ENCODE data around the gene ANP32B.

The ANP32B gene

GRCh38 chr9:98038958-98039357 lies 55.8 kb downstream of the ANP32B start:
- no peak for DNase-seq (ENCODE audit: low spot score)
- no peak for TF ChIP-seq CTCF (IDR thresholded peaks at IDR 0.05; ENCODE audit: extremely low read depth, missing control alignments)

- TF ChIP-seq CTCF (IDR thresholded peaks at IDR 0.05; ENCODE audit: extremely low read depth, missing control alignments): no peak
- no peak for DNase-seq (ENCODE audit: low spot score)
Observed at GRCh38 chr9:98039607-98040017, 56.5 kb downstream of the ANP32B start.

GRCh38 chr9:98040212-98040611 lies 57.1 kb downstream of the ANP32B start:
- no peak for TF ChIP-seq CTCF (IDR thresholded peaks at IDR 0.05; ENCODE audit: extremely low read depth, missing control alignments)
- no peak for DNase-seq (ENCODE audit: low spot score)

- no peak for DNase-seq (ENCODE audit: low spot score)
- no peak for TF ChIP-seq CTCF (IDR thresholded peaks at IDR 0.05; ENCODE audit: extremely low read depth, missing control alignments)
Observed at GRCh38 chr9:98043915-98044314, 60.8 kb downstream of the ANP32B start.

GRCh38 chr9:98045234-98046179 lies 62.4 kb downstream of the ANP32B start:
- TF ChIP-seq CTCF (IDR thresholded peaks at IDR 0.05; ENCODE audit: extremely low read depth, missing control alignments): no peak
- DNase-seq (ENCODE audit: low spot score): no peak

- DNase-seq (ENCODE audit: low spot score): no peak
- TF ChIP-seq CTCF (IDR thresholded peaks at IDR 0.05; ENCODE audit: extremely low read depth, missing control alignments): no peak
Observed at GRCh38 chr9:98046180-98046543, 63.0 kb downstream of the ANP32B start.

GRCh38 chr9:98047002-98047401 lies 63.9 kb downstream of the ANP32B start:
- DNase-seq (ENCODE audit: low spot score): no peak
- no peak for TF ChIP-seq CTCF (IDR thresholded peaks at IDR 0.05; ENCODE audit: extremely low read depth, missing control alignments)

All from GM20000 (cell line).